ENCODE measurements around the gene TSPAN18. TPM values are rescaled to one million over a fixed set of nuclear protein-coding genes. Genes with fewer than 3 reads are reported as not detected.

Gene TSPAN18
- total and polyA plus RNA-seq, 2 of the 4 experiments (the other 2 are of a cell fraction) = 0.36 to 1.1 TPM

DNA sequence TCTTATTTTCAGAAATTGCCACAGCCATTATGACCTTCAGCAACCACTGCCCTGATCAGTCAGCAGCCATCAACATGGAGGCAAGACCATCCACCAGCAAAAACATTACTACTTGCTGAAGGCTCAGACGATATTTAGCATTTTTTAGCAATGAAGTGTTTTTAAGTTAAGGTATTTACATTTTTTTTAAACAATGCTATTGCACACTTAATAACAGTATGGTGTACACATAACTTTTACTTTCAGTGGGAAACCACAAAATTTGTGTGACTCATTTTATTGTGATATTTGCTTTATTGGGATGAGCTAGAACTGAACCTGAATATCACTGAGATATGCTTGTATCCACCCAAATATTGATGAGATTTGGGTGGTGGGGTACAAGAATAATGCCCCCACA lies 110.9 kb downstream of the TSPAN18 start:
- Histone ChIP-seq H4K91ac (ENCODE audit: insufficient read depth, low read depth, low read length) (peak overlapping the region; percentile 35; the same call in 1 of the 2 replicates), H2AK5ac (ENCODE audit: low read depth, low read length) (no peak overlapping the region), H3K4me1 (ENCODE audit: control insufficient read depth, insufficient read depth, low read length) (peaks cover 18% of the 10 kb centered on the region), H2AK9ac (replicated peaks; ENCODE audit: low read depth, low read length, poor library complexity) (no peak overlapping the region), H3K23ac (ENCODE audit: low read depth, low read length) (no peak overlapping the region), H3K9me3 (ENCODE audit: control insufficient read depth, insufficient read depth, low read length) (no peaks in the 10 kb centered on the region), H4K5ac (ENCODE audit: low read depth, low read length) (no peak overlapping the region), H3K18ac (ENCODE audit: low read depth, low read length) (no peak overlapping the region), H4K8ac (ENCODE audit: low read depth in 2 of 2, low read length in 2 of 2) (peak overlapping the region in 1 of 2 experiments; percentile 46; a peak in 2 of 4 replicates), H3K27ac (ENCODE audit: insufficient read depth, low read length) (no peak overlapping the region), H2BK120ac (ENCODE audit: low read depth, low read length) (0 out of 2 replicates have a peak overlapping the region, but pooled peaks have one; percentile 12), H2BK5ac (ENCODE audit: low read depth, low read length, poor library complexity, severe bottlenecking) (peak overlapping the region; percentile 25), H2BK20ac (ENCODE audit: low read depth, low read length) (no peak overlapping the region), H4K20me1 (ENCODE audit: insufficient read depth, low read length) (no peaks in the 10 kb centered on the region), H3K9ac (ENCODE audit: low read depth, low read length) (no peak overlapping the region), H2AFZ (replicated peaks; ENCODE audit: low read length, poor library complexity) (no peak overlapping the region), H3K56ac (ENCODE audit: extremely low read depth, insufficient read depth, low read length) (no peak overlapping the region), H3K79me1 (ENCODE audit: low read depth in 1 of 2, low read length in 2 of 2) (no peaks in the 10 kb centered on the region), H3K14ac (replicated peaks; ENCODE audit: low read depth, low read length) (no peak overlapping the region), H3K27me3 (ENCODE audit: control insufficient read depth, insufficient read depth, low read length) (peaks cover 10% of the 10 kb centered on the region), H3K4me2 (ENCODE audit: low read depth, low read length) (no peak overlapping the region), H2BK15ac (ENCODE audit: low read depth, low read length) (no peak overlapping the region), H3K36me3 (ENCODE audit: control insufficient read depth, insufficient read depth, low read length) (no peaks in the 10 kb centered on the region), H3K4ac (ENCODE audit: low read depth, low read length) (no peak overlapping the region), H3K9me1 (ENCODE audit: insufficient read depth, low read length) (peaks cover 7% of the 10 kb centered on the region), H3K4me3 (ENCODE audit: insufficient read depth, low read depth, low read length) (no peak overlapping the region)
- no peak for TF ChIP-seq SMC3 (IDR thresholded peaks at IDR 0.05; ENCODE audit: low read depth, low read length)
- TF ChIP-seq MXI1 (IDR thresholded peaks at IDR 0.05; ENCODE audit: borderline replicate concordance, low read depth, low read length) = no peak
- TF ChIP-seq FOS (IDR thresholded peaks at IDR 0.05; ENCODE audit: low read depth, low read length) = peak; percentile 10; the same call in 1 of the 2 replicates
- TF ChIP-seq POLR2A (IDR thresholded peaks at IDR 0.05; ENCODE audit: low read depth, low read length) = no peak
- TF ChIP-seq NFE2L2 (IDR thresholded peaks at IDR 0.05; ENCODE audit: low read depth, low read length) = no peak
- TF ChIP-seq, protein P1, sequence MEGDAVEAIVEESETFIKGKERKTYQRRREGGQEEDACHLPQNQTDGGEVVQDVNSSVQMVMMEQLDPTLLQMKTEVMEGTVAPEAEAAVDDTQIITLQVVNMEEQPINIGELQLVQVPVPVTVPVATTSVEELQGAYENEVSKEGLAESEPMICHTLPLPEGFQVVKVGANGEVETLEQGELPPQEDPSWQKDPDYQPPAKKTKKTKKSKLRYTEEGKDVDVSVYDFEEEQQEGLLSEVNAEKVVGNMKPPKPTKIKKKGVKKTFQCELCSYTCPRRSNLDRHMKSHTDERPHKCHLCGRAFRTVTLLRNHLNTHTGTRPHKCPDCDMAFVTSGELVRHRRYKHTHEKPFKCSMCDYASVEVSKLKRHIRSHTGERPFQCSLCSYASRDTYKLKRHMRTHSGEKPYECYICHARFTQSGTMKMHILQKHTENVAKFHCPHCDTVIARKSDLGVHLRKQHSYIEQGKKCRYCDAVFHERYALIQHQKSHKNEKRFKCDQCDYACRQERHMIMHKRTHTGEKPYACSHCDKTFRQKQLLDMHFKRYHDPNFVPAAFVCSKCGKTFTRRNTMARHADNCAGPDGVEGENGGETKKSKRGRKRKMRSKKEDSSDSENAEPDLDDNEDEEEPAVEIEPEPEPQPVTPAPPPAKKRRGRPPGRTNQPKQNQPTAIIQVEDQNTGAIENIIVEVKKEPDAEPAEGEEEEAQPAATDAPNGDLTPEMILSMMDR (conservative IDR thresholded peaks at IDR 0.05; ENCODE audit: low read depth, low read length) = no peak
- TF ChIP-seq CHD1 (IDR thresholded peaks at IDR 0.05; ENCODE audit: low read depth, low read length) = no peak
- TF ChIP-seq MAFK (IDR thresholded peaks at IDR 0.05; ENCODE audit: low read depth, low read length) = no peak
- TF ChIP-seq, protein P2, sequence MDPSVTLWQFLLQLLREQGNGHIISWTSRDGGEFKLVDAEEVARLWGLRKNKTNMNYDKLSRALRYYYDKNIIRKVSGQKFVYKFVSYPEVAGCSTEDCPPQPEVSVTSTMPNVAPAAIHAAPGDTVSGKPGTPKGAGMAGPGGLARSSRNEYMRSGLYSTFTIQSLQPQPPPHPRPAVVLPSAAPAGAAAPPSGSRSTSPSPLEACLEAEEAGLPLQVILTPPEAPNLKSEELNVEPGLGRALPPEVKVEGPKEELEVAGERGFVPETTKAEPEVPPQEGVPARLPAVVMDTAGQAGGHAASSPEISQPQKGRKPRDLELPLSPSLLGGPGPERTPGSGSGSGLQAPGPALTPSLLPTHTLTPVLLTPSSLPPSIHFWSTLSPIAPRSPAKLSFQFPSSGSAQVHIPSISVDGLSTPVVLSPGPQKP (IDR thresholded peaks at IDR 0.05; ENCODE audit: borderline replicate concordance, low read depth, low read length) = no peak
- TF ChIP-seq RCOR1 (IDR thresholded peaks at IDR 0.05; ENCODE audit: insufficient replicate concordance, low read length) = no peak
- TF ChIP-seq CEBPB (IDR thresholded peaks at IDR 0.05; ENCODE audit: low read depth, low read length) = peak; percentile 51; the same call in 1 of the 2 replicates
- TF ChIP-seq RFX5 (IDR thresholded peaks at IDR 0.05; ENCODE audit: low read depth, low read length) = no peak
- TF ChIP-seq MAZ (IDR thresholded peaks at IDR 0.05; ENCODE audit: borderline replicate concordance, low read depth, low read length) = no peak
- peak; percentile 47; the same call in 1 of the 2 replicates for TF ChIP-seq BHLHE40 (IDR thresholded peaks at IDR 0.05; ENCODE audit: low read depth, low read length)
- no peak for TF ChIP-seq RAD21 (IDR thresholded peaks at IDR 0.05; ENCODE audit: low read length)
- TF ChIP-seq, protein P3, sequence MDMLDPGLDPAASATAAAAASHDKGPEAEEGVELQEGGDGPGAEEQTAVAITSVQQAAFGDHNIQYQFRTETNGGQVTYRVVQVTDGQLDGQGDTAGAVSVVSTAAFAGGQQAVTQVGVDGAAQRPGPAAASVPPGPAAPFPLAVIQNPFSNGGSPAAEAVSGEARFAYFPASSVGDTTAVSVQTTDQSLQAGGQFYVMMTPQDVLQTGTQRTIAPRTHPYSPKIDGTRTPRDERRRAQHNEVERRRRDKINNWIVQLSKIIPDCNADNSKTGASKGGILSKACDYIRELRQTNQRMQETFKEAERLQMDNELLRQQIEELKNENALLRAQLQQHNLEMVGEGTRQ (IDR thresholded peaks at IDR 0.05; ENCODE audit: low read depth, low read length) = no peak
- peak; percentile 16 for ATAC-seq (ENCODE audit: low read depth)
- BruUV-seq (replicated peaks) = no TSS peak
- DNase-seq = peak; percentile 73
- in situ Hi-C loops (cut with MboI; ENCODE audit: low sequenced_read_pairs) = no loop called here
- intact Hi-C loops (cut with micrococcal nuclease) = no loop called here
- POLR2A ChIA-PET (ENCODE audit: unreplicated experiment) = no interaction called here
- CTCF ChIA-PET = no interaction called here
- WGBS, 2 experiments (ENCODE audit: extremely low coverage in 2 of 2, insufficient read length in 1 of 2) = no CpG with 5 or more reads among the region's 1 CpG
- dilution Hi-C loops (cut with HindIII; ENCODE audit: low sequenced_read_pairs, unreplicated experiment) = no loop called here

All from IMR-90 (cell line).